ENCODE measurements around the gene GPR25.

GPR25 gene

GRCh38 chr1:200921571-200922110 lies 48.9 kb downstream of the GPR25 start:
- DNase-seq (ENCODE audit: insufficient read length, low spot score), result no peak
- TF ChIP-seq POLR2A (IDR thresholded peaks at IDR 0.05; ENCODE audit: low read depth, low read length), result no peak
- no peak for FAIRE-seq

- no peak for DNase-seq (ENCODE audit: insufficient read length, low spot score)
- no peak for FAIRE-seq
- TF ChIP-seq POLR2A (IDR thresholded peaks at IDR 0.05; ENCODE audit: low read depth, low read length), result no peak
Measured at GRCh38 chr1:200922406-200922805, 49.6 kb downstream of the GPR25 start.

GRCh38 chr1:200923601-200924000 lies 50.8 kb downstream of the GPR25 start:
- no peak for DNase-seq (ENCODE audit: insufficient read length, low spot score)
- no peak for FAIRE-seq
- TF ChIP-seq POLR2A (IDR thresholded peaks at IDR 0.05; ENCODE audit: low read depth, low read length), result no peak
